ENCODE data around the gene UBASH3A. TPM values are rescaled to one million over a fixed set of nuclear protein-coding genes. Genes with fewer than 3 reads are reported as not detected.

Gene UBASH3A
- total RNA-seq, 5 donors from 2014 or later (not counting 1 experiment from before 2014, with no cell fraction given) = 59.1 to 98.8 (median 80.5) TPM

GRCh38 chr21:42396799-42397745 is 6.6 kb upstream of the UBASH3A start:
- no peak for ATAC-seq (replicated peaks in 1 of 4)
- ChIA-PET POLR2A (no interaction called here), CTCF (no interaction called here)
- Histone ChIP-seq H3K9me3 (no peaks in the 10 kb centered on the region), H3K27me3 (replicated peaks in 1 of 2; ENCODE audit: control insufficient read depth in 2 of 2, extremely low read depth in 1 of 2, insufficient read depth in 2 of 2, low read length in 1 of 2) (no peaks in the 10 kb centered on the region), H3K4me1 (ENCODE audit: control insufficient read depth in 1 of 2, extremely low read depth in 1 of 2, insufficient read depth in 2 of 2, low read length in 2 of 2) (peaks cover 33 to 53% of the 10 kb centered on the region in 2 experiments), H3K36me3 (ENCODE audit: control insufficient read depth in 2 of 2, extremely low read depth in 1 of 2, insufficient read depth in 1 of 2, low read length in 1 of 2) (no peaks in the 10 kb centered on the region), H3K4me3 (ENCODE audit: control insufficient read depth in 1 of 2, extremely low read depth in 1 of 2, low read length in 1 of 2) (no peak overlapping the region), H3K27ac (ENCODE audit: low read length) (no peak overlapping the region)
- Mint-ChIP-seq H3K27ac (peak overlapping the region; percentile 84 to 90), H3K9me3 (peaks cover 0 to 8% (median 6%) of the 10 kb centered on the region in 3 donors), H3K36me3 (no peaks in the 10 kb centered on the region), H3K4me1 (peaks cover 59 to 69% (median 64%) of the 10 kb centered on the region in 3 donors), H3K27me3 (no peaks in the 10 kb centered on the region), H3K4me3 (peak overlapping the region in 1 of 3 donors; percentile 23)
- DNase-seq = no peak
- whole genome bisulfite sequencing (ENCODE audit: insufficient coverage) = 98% methylated on average over 12 of the region's 19 CpGs

- no peaks in the 10 kb centered on the region for H3K27me3 ChIP-seq (replicated peaks in 1 of 2; ENCODE audit: control insufficient read depth in 2 of 2, extremely low read depth in 1 of 2, insufficient read depth in 2 of 2, low read length in 1 of 2)
- H3K4me3 ChIP-seq (ENCODE audit: control insufficient read depth in 1 of 2, extremely low read depth in 1 of 2, low read length in 1 of 2) = no peak overlapping the region
- no peaks in the 10 kb centered on the region for H3K9me3 ChIP-seq
- Mint-ChIP-seq H3K4me3 (peak overlapping the region in 1 of 3 donors; percentile 40), H3K4me1 (peaks cover 57 to 68% (median 64%) of the 10 kb centered on the region in 3 donors), H3K36me3 (no peaks in the 10 kb centered on the region), H3K27me3 (no peaks in the 10 kb centered on the region), H3K9me3 (peaks cover 0 to 9% (median 6%) of the 10 kb centered on the region in 3 donors), H3K27ac (peak overlapping the region; percentile 84 to 90)
- POLR2A ChIA-PET = no interaction called here
- CTCF ChIA-PET = no interaction called here
- peaks cover 28 to 53% of the 10 kb centered on the region in 2 experiments for H3K4me1 ChIP-seq (ENCODE audit: control insufficient read depth in 1 of 2, extremely low read depth in 1 of 2, insufficient read depth in 2 of 2, low read length in 2 of 2)
- H3K36me3 ChIP-seq (ENCODE audit: control insufficient read depth in 2 of 2, extremely low read depth in 1 of 2, insufficient read depth in 1 of 2, low read length in 1 of 2) = no peaks in the 10 kb centered on the region
- WGBS (ENCODE audit: insufficient coverage) = 90% methylated on average over 8 of the region's 14 CpGs
- ATAC-seq (replicated peaks in 1 of 4) (peak in 3 of 4 experiments; percentile 15 to 65 (median 21)), DNase-seq (peak in 2 of 35 experiments; percentile 21 to 35)
- no peak overlapping the region for H3K27ac ChIP-seq (ENCODE audit: low read length)
These were observed 5.8 kb upstream of the UBASH3A start for GRCh38 chr21:42397746-42398394.

DNA sequence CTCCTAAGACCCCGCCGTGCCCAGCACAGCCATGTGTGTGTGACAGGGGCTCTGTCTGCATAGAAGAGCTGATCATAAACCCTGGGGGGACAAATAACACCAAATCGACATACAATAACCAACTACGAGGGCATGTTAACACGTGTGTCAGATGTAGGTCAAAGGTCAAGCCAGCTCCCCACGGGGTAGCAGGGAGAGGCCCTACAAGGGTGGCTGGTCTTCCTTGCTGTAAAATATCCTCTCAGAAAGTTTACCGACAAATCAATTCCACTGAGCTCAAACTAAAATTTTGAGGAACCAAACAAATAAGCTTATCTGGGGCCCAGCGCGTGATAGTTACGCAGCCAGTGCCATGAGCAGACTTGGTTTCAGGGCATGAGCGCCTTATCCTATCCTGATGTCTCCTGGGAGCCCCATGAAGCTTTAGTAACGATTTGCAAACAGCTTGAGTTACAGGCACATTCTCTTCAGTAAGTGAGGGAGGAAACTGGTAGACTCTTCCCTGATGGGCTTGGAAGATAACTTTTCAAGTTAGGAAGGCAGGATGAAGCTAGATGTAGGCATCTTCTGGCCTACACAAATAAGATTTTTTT is 5.2 kb upstream of the UBASH3A start:
- peaks cover 0 to 9% (median 6%) of the 10 kb centered on the region in 3 donors for H3K9me3 Mint-ChIP-seq
- Histone ChIP-seq H3K4me1 (ENCODE audit: control insufficient read depth in 1 of 2, extremely low read depth in 1 of 2, insufficient read depth in 2 of 2, low read length in 2 of 2) (peaks cover 30 to 55% of the 10 kb centered on the region in 2 experiments), H3K27me3 (replicated peaks in 1 of 2; ENCODE audit: control insufficient read depth in 2 of 2, extremely low read depth in 1 of 2, insufficient read depth in 2 of 2, low read length in 1 of 2) (no peaks in the 10 kb centered on the region), H3K4me3 (ENCODE audit: control insufficient read depth in 1 of 2, extremely low read depth in 1 of 2, low read length in 1 of 2) (no peak overlapping the region), H3K9me3 (no peaks in the 10 kb centered on the region), H3K27ac (ENCODE audit: low read length) (no peak overlapping the region), H3K36me3 (ENCODE audit: control insufficient read depth in 2 of 2, extremely low read depth in 1 of 2, insufficient read depth in 1 of 2, low read length in 1 of 2) (no peaks in the 10 kb centered on the region)
- H3K4me3 Mint-ChIP-seq = peak overlapping the region in 1 of 3 donors; percentile 40
- ChIA-PET POLR2A (interaction anchor here in 1 of 2 donors (0.6 to 0.7 kb wide), 2 partner anchors 10 to 178 kb away, joined by 3 read pairs; no protein-coding TSS in a partner anchor), CTCF (interaction anchor here in 1 of 2 donors (0.6 to 0.7 kb wide), 3 partner anchors 13 to 99 kb away, joined by 3 to 8 read pairs (median 4); no protein-coding TSS in a partner anchor)
- DNase-seq (no peak), ATAC-seq (replicated peaks in 1 of 4) (no peak)
- peaks cover 57 to 67% (median 62%) of the 10 kb centered on the region in 3 donors for H3K4me1 Mint-ChIP-seq
- no peaks in the 10 kb centered on the region for H3K27me3 Mint-ChIP-seq
- peak overlapping the region; percentile 84 to 90 for H3K27ac Mint-ChIP-seq
- WGBS (ENCODE audit: insufficient coverage) = 87% methylated on average over 9 of the region's 12 CpGs
- no peaks in the 10 kb centered on the region for H3K36me3 Mint-ChIP-seq

GRCh38 chr21:42400525-42400924 is 3.2 kb upstream of the UBASH3A start:
- Mint-ChIP-seq H3K4me3 (no peak overlapping the region), H3K9me3 (peaks cover 0 to 9% (median 6%) of the 10 kb centered on the region in 3 donors), H3K36me3 (peaks cover 2% of the 10 kb centered on the region), H3K4me1 (peaks cover 57 to 64% (median 62%) of the 10 kb centered on the region in 3 donors), H3K27me3 (no peaks in the 10 kb centered on the region), H3K27ac (peak overlapping the region; percentile 52 to 75)
- ATAC-seq (replicated peaks in 1 of 4) = no peak
- Histone ChIP-seq H3K4me1 (ENCODE audit: control insufficient read depth in 1 of 2, extremely low read depth in 1 of 2, insufficient read depth in 2 of 2, low read length in 2 of 2) (peaks cover 26 to 60% of the 10 kb centered on the region in 2 experiments), H3K27ac (ENCODE audit: low read length) (no peak overlapping the region), H3K9me3 (no peaks in the 10 kb centered on the region), H3K36me3 (ENCODE audit: control insufficient read depth in 2 of 2, extremely low read depth in 1 of 2, insufficient read depth in 1 of 2, low read length in 1 of 2) (no peaks in the 10 kb centered on the region), H3K4me3 (ENCODE audit: control insufficient read depth in 1 of 2, extremely low read depth in 1 of 2, low read length in 1 of 2) (no peak overlapping the region), H3K27me3 (replicated peaks in 1 of 2; ENCODE audit: control insufficient read depth in 2 of 2, extremely low read depth in 1 of 2, insufficient read depth in 2 of 2, low read length in 1 of 2) (no peaks in the 10 kb centered on the region)
- peak in 1 of 35 experiments; percentile 51 for DNase-seq
- ChIA-PET POLR2A (interaction anchor here in 1 of 2 donors (0.6 kb wide), 1 partner anchor 389 kb away, joined by 3 read pairs; no protein-coding TSS in a partner anchor), CTCF (no interaction called here)
- WGBS (ENCODE audit: insufficient coverage) = 20% methylated on average over 1 of the region's 4 CpGs

DNA sequence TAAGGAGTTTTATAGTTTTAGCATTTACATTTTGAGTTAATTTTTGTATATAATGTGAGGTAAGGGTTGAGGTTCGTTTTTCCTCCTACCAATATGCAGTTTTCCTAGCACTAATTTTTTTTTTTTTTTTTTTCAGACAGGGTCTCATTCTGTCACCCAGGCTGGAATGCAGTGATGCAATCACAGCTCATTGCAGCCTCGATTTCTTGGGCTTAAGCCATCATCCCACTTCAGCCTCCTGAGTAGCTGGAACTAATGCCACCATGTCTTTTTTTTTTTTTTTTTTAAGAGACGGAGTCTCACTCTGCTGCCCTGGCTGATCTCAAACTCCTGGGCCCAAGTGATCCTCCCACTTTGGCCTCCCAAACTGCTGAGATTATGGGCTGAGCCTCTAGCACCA is 2.5 kb upstream of the UBASH3A start:
- H3K36me3 ChIP-seq (ENCODE audit: control insufficient read depth in 2 of 2, extremely low read depth in 1 of 2, insufficient read depth in 1 of 2, low read length in 1 of 2) = no peaks in the 10 kb centered on the region
- H3K4me1 ChIP-seq (ENCODE audit: control insufficient read depth in 1 of 2, extremely low read depth in 1 of 2, insufficient read depth in 2 of 2, low read length in 2 of 2) = peaks cover 26 to 67% of the 10 kb centered on the region in 2 experiments
- peak overlapping the region; percentile 77 to 85 for H3K27ac Mint-ChIP-seq
- ATAC-seq (replicated peaks in 1 of 4) (no peak), DNase-seq (no peak)
- peaks cover 59 to 69% (median 63%) of the 10 kb centered on the region in 3 donors for H3K4me1 Mint-ChIP-seq
- peak overlapping the region; percentile 48 for H3K27ac ChIP-seq (ENCODE audit: low read length)
- ChIA-PET CTCF (interaction anchor here in 1 of 2 donors (0.7 kb wide), 1 partner anchor 41 kb away, joined by 3 read pairs; no protein-coding TSS in a partner anchor), POLR2A (interaction anchor here (0.6 to 0.7 kb wide), 3 partner anchors 20 to 390 kb away, joined by 3 to 7 read pairs (median 5); no protein-coding TSS in a partner anchor)
- no peak overlapping the region for H3K4me3 ChIP-seq (ENCODE audit: control insufficient read depth in 1 of 2, extremely low read depth in 1 of 2, low read length in 1 of 2)
- H3K4me3 Mint-ChIP-seq = peak overlapping the region in 1 of 3 donors; percentile 71
- H3K36me3 Mint-ChIP-seq = peaks cover 4% of the 10 kb centered on the region
- H3K27me3 Mint-ChIP-seq = no peaks in the 10 kb centered on the region
- no peaks in the 10 kb centered on the region for H3K27me3 ChIP-seq (replicated peaks in 1 of 2; ENCODE audit: control insufficient read depth in 2 of 2, extremely low read depth in 1 of 2, insufficient read depth in 2 of 2, low read length in 1 of 2)
- WGBS (ENCODE audit: insufficient coverage) = 40% methylated on average over 1 of the region's 3 CpGs
- H3K9me3 Mint-ChIP-seq = peaks cover 0 to 9% (median 6%) of the 10 kb centered on the region in 3 donors
- no peaks in the 10 kb centered on the region for H3K9me3 ChIP-seq

All from T-cell (primary cell).